K562 (cell line): Measurements from ENCODE around the gene ZNF440. TPM values are rescaled to one million over a fixed set of nuclear protein-coding genes. Genes with fewer than 3 reads are reported as not detected.

Experiments
- ATAC-seq: fragments of 200-7000 bp; cut with Tn5 transposase; 3 replicates; pipeline ENCODE4 v1.9.1; 2020; ENCODE audit warnings: moderate library complexity
- BruUV-seq: library from RNA; stranded (reverse); fragments of 400-500 nt; replicated peaks from 2 replicates; lab custom pipeline; 2021; lab: Mats Ljungman, UMichigan
- CTCF ChIA-PET: fragments of 300-600 bp; formaldehyde crosslinking; extraction: SDS; loops from one replicate; lab custom pipeline; 2021; ENCODE audit warnings: low intra/inter-chr PET ratio; lab: Yijun Ruan, JAX
- POLR2A ChIA-PET: fragments of 300-600, 350-650 bp; sonication (Branson Sonifier 250); formaldehyde crosslinking; extraction: SDS; loops from one replicate; lab custom pipeline; 2021; ENCODE audit warnings: antibody characterized with exemption, inconsistent platforms; lab: Yijun Ruan, JAX
- DNase-seq, 4 experiments: peaks; one replicate each; pipeline versions ENCODE4 v3.0.0 to v3.0.0-alpha.2; 2011 to 2018; ENCODE audit warnings: low spot score in 3 of 4, mixed read lengths in 3 of 4; ENCODE audit errors: extremely low read depth in 1 of 4
- FAIRE-seq: peaks from 2 replicates; lab custom pipeline; 2011; peaks lifted over from hg19 to GRCh38; lab: Jason Lieb, UNC
- H2AFZ ChIP-seq: 2 replicates; pipeline ENCODE4 v1.6.0; 2011; ENCODE audit warnings: low read depth, low read length, control low read depth, inconsistent platforms
- H3K27ac ChIP-seq: fragments of 200-600 bp; 3 replicates; pipeline ENCODE4 v1.8.0; 2011; ENCODE audit warnings: low read depth, mild to moderate bottlenecking, control low read depth, inconsistent platforms, low read length, moderate library complexity, mixed read lengths; ENCODE audit errors: extremely low read depth
- H3K27me3 ChIP-seq, 2 experiments: fragments of 300-600 bp in 1 of 2; 2 replicates in 1 of 2; 3 replicates in 1 of 2; pipeline versions ENCODE4 v1.6.0 to v1.8.0; 2011; ENCODE audit warnings: inconsistent platforms in 2 of 2, low read length in 2 of 2, mild to moderate bottlenecking in 1 of 2, mixed read lengths in 1 of 2, moderate library complexity in 1 of 2; ENCODE audit not compliant: control insufficient read depth in 2 of 2, insufficient read depth in 2 of 2
- H3K36me3 ChIP-seq: fragments of 300-600 bp; 3 replicates; pipeline ENCODE4 v1.8.0; 2011; ENCODE audit warnings: mild to moderate bottlenecking, low read length, inconsistent platforms; ENCODE audit not compliant: control insufficient read depth, insufficient read depth
- H3K4me1 ChIP-seq, 2 experiments: fragments of 200-600 bp in 1 of 2; replicated peaks in 1 of 2; 2 replicates in 1 of 2; 3 replicates in 1 of 2; pipeline versions ENCODE4 v1.5.1 to v1.8.0; 2011; ENCODE audit warnings: inconsistent platforms in 2 of 2, low read length in 2 of 2, mild to moderate bottlenecking in 1 of 2, mixed read lengths in 1 of 2, moderate library complexity in 1 of 2; ENCODE audit not compliant: control insufficient read depth in 2 of 2, insufficient read depth in 2 of 2
- H3K4me2 ChIP-seq: 2 replicates; pipeline ENCODE4 v1.6.1; 2011; ENCODE audit warnings: low read length, control low read depth, inconsistent platforms, mixed read lengths; ENCODE audit not compliant: insufficient read depth
- H3K4me3 ChIP-seq: fragments of 200-600 bp; sonication (generic), shearing (Covaris generic); 2 replicates; pipeline ENCODE4 v1.5.1; 2016; ENCODE audit warnings: control low read depth, inconsistent platforms
- H3K79me2 ChIP-seq: fragments of 200-600 bp; 3 replicates; pipeline ENCODE4 v1.8.0; 2011; ENCODE audit warnings: low read length, inconsistent platforms; ENCODE audit not compliant: control insufficient read depth, insufficient read depth
- H3K9ac ChIP-seq, 2 experiments: 2 replicates each; pipeline versions ENCODE4 v1.6.0 to v1.6.1; 2011; ENCODE audit warnings: low read depth in 2 of 2, low read length in 2 of 2, control low read depth in 1 of 2, inconsistent platforms in 1 of 2, mild to moderate bottlenecking in 1 of 2, mixed read lengths in 1 of 2; ENCODE audit not compliant: insufficient read depth in 1 of 2
- H3K9me1 ChIP-seq: one replicate; pipeline ENCODE4 v1.6.0; 2011; ENCODE audit warnings: inconsistent platforms, mild to moderate bottlenecking, low read length, moderate library complexity; ENCODE audit not compliant: control insufficient read depth, insufficient read depth
- H3K9me3 ChIP-seq: replicated peaks from 2 replicates; pipeline ENCODE4 v1.5.1; 2011; ENCODE audit warnings: low read depth, low read length, inconsistent platforms; ENCODE audit not compliant: control insufficient read depth, insufficient read depth
- H4K20me1 ChIP-seq: replicated peaks from 2 replicates; pipeline ENCODE4 v1.6.1; 2011; ENCODE audit warnings: low read length, inconsistent platforms, mixed read lengths; ENCODE audit not compliant: control insufficient read depth, insufficient read depth
- ARID1B ChIP-seq: fragments of 450-650 bp; IDR thresholded peaks from 2 replicates; pipeline ENCODE4 v1.6.1; 2016; ENCODE audit warnings: antibody characterized with exemption, mild to moderate bottlenecking, inconsistent platforms
- CC2D1A ChIP-seq: fragments of 450-650 bp; IDR thresholded peaks from 2 replicates; pipeline ENCODE4 v1.6.1; 2017; ENCODE audit warnings: mild to moderate bottlenecking
- EHMT2 ChIP-seq: fragments of 450-650 bp; IDR thresholded peaks from 2 replicates; pipeline ENCODE4 v1.6.1; 2018; ENCODE audit warnings: antibody characterized with exemption
- HDAC2 ChIP-seq: fragments of 450-650 bp; IDR thresholded peaks from 2 replicates; pipeline ENCODE4 v1.6.1; 2016; ENCODE audit warnings: mild to moderate bottlenecking
- NFE2 ChIP-seq: IDR thresholded peaks from 2 replicates; pipeline ENCODE4 v1.6.1; 2014; ENCODE audit warnings: antibody characterized with exemption, low read depth
- NKRF ChIP-seq: fragments of 450-650 bp; IDR thresholded peaks from 2 replicates; pipeline ENCODE4 v1.6.1; 2016; ENCODE audit warnings: borderline replicate concordance
- NR2C2 ChIP-seq, 2 experiments: fragments of 200-800 bp in 1 of 2; sonication (Bioruptor generic) in 1 of 2; sonication (generic) in 1 of 2; formaldehyde crosslinking in 1 of 2; IDR thresholded peaks; 2 replicates each; pipeline versions ENCODE4 v1.6.1 to v1.8.0; 2016 to 2022; ENCODE audit warnings: mild to moderate bottlenecking in 1 of 2, missing compliant biosample characterization in 1 of 2, missing genetic modification characterization in 1 of 2, missing genetic modification reagents in 1 of 2
- RHOXF2B ChIP-seq: fragments of 250-450 bp; sonication (Bioruptor Pico); conservative IDR thresholded peaks from 2 replicates; pipeline ENCODE4 v1.5.1; 2021
- ZNF512 ChIP-seq: IDR thresholded peaks from 2 replicates; pipeline ENCODE4 v1.6.1; 2016; ENCODE audit warnings: missing genetic modification characterization, missing compliant biosample characterization
- ZNF584 ChIP-seq: fragments of 200-800 bp; sonication (Bioruptor generic); IDR thresholded peaks from 2 replicates; pipeline ENCODE4 v1.6.1; 2016; ENCODE audit warnings: low read depth, mild to moderate bottlenecking, missing genetic modification characterization, missing compliant biosample characterization
- WGBS: fragments of 100-300 bp; shearing (Covaris generic); methylation state at CpG from one replicate; pipeline ENCODE4 v1.1.6; 2016; ENCODE audit warnings: low coverage, mixed read lengths; ENCODE audit not compliant: insufficient coverage; ENCODE audit errors: missing lambda C conversion rate; 5-methylcytosine and 5-hydroxymethylcytosine counted together
- in situ Hi-C: fragments of 300-500 bp; cut with MboI; formaldehyde crosslinking; loops from 4 replicates; pipeline ENCODE4 v1.15.0; 2018; ENCODE audit warnings: inconsistent platforms, mixed read lengths
- intact Hi-C: fragments of 100-400 bp; cut with micrococcal nuclease; formaldehyde crosslinking; loops from 2 replicates; pipeline ENCODE4 v1.14.2; 2022
- polyA plus RNA-seq, 8 experiments: library from polyadenylated mRNA; depleted of rRNA in 4 of 8; stranded (reverse) in 5 of 8; unstranded in 3 of 8; fragments of >200 nt; fragmentation: Nextera tagmentation in 2 of 8; fragmentation: Illumina TruSeq in 1 of 8; extraction: Ambion mirVana in 2 of 8; extraction: Trizol in 1 of 8; gene quantifications; 2 replicates each; pipeline versions ENCODE4 v1.2.1 to v1.2.3, GENCODE V29; 2011 to 2014; ENCODE audit warnings: inconsistent platforms in 1 of 8, missing spikeins in 1 of 8
- total RNA-seq, 7 experiments: library from RNA; depleted of rRNA in 6 of 7; stranded (reverse); fragments of >200 nt in 6 of 7; fragmentation: Illumina TruSeq in 2 of 7; extraction: Trizol in 2 of 7; gene quantifications; 2 replicates each; pipeline versions ENCODE4 v1.2.1 to v1.2.3, GENCODE V29; 2011 to 2021; ENCODE audit warnings: low replicate concordance in 1 of 7
- TF ChIP-seq, protein P1 (sequence below): sonication (generic); formaldehyde crosslinking; IDR thresholded peaks from 2 replicates; pipeline ENCODE4 v1.8.1; 2022; ENCODE audit warnings: missing genetic modification reagents
- TF ChIP-seq, protein P2 (sequence below): sonication (generic); formaldehyde crosslinking; IDR thresholded peaks from 2 replicates; pipeline ENCODE4 v1.8.0; 2022; ENCODE audit warnings: mild to moderate bottlenecking, missing genetic modification reagents
- TF ChIP-seq, protein P3 (sequence below): sonication (generic); formaldehyde crosslinking; IDR thresholded peaks from 2 replicates; pipeline ENCODE4 v1.8.0; 2022; ENCODE audit warnings: missing genetic modification reagents, mild to moderate bottlenecking, borderline replicate concordance

The ZNF440 gene
- total and polyA plus RNA-seq, 9 of the 15 experiments (the other 6 are each of a cell fraction or from before 2014, with no cell fraction given), result 5.9 to 32.6 (median 13.4) TPM

DNA sequence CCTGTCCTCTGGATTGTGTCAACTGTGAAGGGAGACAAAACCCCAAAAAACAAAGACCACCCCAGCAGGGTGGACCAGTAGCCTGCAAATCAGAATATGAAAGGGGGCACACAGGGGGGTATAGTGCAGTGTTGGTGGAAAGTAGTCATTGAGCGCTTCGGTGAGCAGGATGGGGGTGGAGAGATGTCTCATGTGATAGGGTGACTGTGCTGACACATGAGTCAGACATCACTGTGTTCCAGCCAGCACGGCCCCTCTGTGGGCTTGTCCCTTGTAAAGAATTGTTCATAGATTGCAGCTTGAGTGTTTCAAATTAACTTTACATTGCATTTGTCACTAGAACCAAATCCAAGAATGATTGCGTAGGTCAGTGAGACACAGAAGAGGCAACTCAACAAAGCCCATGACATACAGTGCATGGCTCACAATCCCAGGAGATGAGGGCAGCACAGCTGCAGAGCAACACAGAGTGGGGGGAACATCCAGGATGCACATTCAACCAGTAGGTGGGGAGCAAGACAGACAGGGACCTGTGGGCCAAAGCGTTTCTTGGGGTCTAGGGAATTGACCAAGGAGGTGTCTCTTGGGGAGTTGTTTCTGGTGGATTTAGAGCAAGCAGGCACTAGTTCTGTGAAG lies 7.5 kb downstream of the ZNF440 start:
- Histone ChIP-seq H3K4me3 (no peak overlapping the region), H3K36me3 (peaks cover 61% of the 10 kb centered on the region), H2AFZ (no peak overlapping the region), H3K27ac (peak overlapping the region; percentile 26; the same call in 2 of the 3 replicates), H3K27me3 (no peaks in the 10 kb centered on the region), H3K4me2 (peak overlapping the region; percentile 35; the same call in 1 of the 2 replicates), H3K9ac (no peak overlapping the region), H3K4me1 (peaks cover 4 to 15% of the 10 kb centered on the region in 2 experiments), H4K20me1 (0 out of 2 replicates have a peak, but pooled peaks cover 7% of the 10 kb centered on the region), H3K9me3 (no peaks in the 10 kb centered on the region), H3K9me1 (peaks cover 3% of the 10 kb centered on the region), H3K79me2 (peaks cover 60% of the 10 kb centered on the region)
- peak; percentile 21 to 76 (median 40) for DNase-seq
- peak; percentile 97 for ATAC-seq
- in situ Hi-C loops, result no loop called here
- intact Hi-C loops, result no loop called here
- CTCF ChIA-PET, result no interaction called here
- POLR2A ChIA-PET, result interaction anchor here (0.6 kb wide), 1 partner anchor 317 kb away, joined by 3 read pairs; no protein-coding TSS in a partner anchor
- 15% methylated on average over 5 of the region's 5 CpGs for WGBS
- BruUV-seq, result no TSS peak
- peak; percentile 96 for FAIRE-seq
- TF ChIP-seq ZNF512 (tag) (no peak), EHMT2 (0 out of 2 replicates have a peak, but pooled peaks have one; percentile 60), CC2D1A (no peak), RHOXF2B (CRISPR knock-in tag) (no peak), NKRF (no peak), ARID1B (peak; percentile 68), NR2C2 (CRISPR knock-in tag; IDR thresholded peaks at IDR 0.05) (no peak), NR2C2 (tag; IDR thresholded peaks at IDR 0.05) (no peak), NFE2 (peak; percentile 52), HDAC2 (0 out of 2 replicates have a peak, but pooled peaks have one; percentile 28), ZNF584 (no peak)
- TF ChIP-seq, protein P1, sequence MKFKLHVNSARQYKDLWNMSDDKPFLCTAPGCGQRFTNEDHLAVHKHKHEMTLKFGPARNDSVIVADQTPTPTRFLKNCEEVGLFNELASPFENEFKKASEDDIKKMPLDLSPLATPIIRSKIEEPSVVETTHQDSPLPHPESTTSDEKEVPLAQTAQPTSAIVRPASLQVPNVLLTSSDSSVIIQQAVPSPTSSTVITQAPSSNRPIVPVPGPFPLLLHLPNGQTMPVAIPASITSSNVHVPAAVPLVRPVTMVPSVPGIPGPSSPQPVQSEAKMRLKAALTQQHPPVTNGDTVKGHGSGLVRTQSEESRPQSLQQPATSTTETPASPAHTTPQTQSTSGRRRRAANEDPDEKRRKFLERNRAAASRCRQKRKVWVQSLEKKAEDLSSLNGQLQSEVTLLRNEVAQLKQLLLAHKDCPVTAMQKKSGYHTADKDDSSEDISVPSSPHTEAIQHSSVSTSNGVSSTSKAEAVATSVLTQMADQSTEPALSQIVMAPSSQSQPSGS (CRISPR knock-in tag), result no peak
- TF ChIP-seq, protein P2, sequence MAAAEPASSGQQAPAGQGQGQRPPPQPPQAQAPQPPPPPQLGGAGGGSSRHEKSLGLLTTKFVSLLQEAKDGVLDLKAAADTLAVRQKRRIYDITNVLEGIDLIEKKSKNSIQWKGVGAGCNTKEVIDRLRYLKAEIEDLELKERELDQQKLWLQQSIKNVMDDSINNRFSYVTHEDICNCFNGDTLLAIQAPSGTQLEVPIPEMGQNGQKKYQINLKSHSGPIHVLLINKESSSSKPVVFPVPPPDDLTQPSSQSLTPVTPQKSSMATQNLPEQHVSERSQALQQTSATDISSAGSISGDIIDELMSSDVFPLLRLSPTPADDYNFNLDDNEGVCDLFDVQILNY, result no peak
- TF ChIP-seq, protein P3, sequence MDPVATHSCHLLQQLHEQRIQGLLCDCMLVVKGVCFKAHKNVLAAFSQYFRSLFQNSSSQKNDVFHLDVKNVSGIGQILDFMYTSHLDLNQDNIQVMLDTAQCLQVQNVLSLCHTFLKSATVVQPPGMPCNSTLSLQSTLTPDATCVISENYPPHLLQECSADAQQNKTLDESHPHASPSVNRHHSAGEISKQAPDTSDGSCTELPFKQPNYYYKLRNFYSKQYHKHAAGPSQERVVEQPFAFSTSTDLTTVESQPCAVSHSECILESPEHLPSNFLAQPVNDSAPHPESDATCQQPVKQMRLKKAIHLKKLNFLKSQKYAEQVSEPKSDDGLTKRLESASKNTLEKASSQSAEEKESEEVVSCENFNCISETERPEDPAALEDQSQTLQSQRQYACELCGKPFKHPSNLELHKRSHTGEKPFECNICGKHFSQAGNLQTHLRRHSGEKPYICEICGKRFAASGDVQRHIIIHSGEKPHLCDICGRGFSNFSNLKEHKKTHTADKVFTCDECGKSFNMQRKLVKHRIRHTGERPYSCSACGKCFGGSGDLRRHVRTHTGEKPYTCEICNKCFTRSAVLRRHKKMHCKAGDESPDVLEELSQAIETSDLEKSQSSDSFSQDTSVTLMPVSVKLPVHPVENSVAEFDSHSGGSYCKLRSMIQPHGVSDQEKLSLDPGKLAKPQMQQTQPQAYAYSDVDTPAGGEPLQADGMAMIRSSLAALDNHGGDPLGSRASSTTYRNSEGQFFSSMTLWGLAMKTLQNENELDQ (CRISPR knock-in tag), result no peak
